WTC11 (cell line): Measurements from ENCODE around the gene RAD9B. TPM values are rescaled to one million over a fixed set of nuclear protein-coding genes. Genes with fewer than 3 reads are reported as not detected.

Source experiments
- ATAC-seq: fragments of 200-7000 bp; cut with Tn5 transposase; 2 replicates; pipeline ENCODE4 v1.10.0; 2021; ENCODE audit warnings: mild to moderate bottlenecking, moderate library complexity
- CTCF ChIA-PET: fragments of 300-600 bp; sonication (Branson Sonifier 250); formaldehyde crosslinking; loops from one replicate; lab custom pipeline; 2021; ENCODE audit warnings: antibody characterized with exemption; lab: Charles Lee
- POLR2A ChIA-PET: fragments of 350-600 bp; sonication (Branson Sonifier 250); formaldehyde crosslinking; loops from one replicate; lab custom pipeline; 2021; ENCODE audit warnings: antibody characterized with exemption; lab: Charles Lee
- DNase-seq: peaks from one replicate; pipeline ENCODE4 v3.0.0; 2021; ENCODE audit warnings: low spot score
- H3K27ac Mint-ChIP-seq: 2 replicates; pipeline ENCODE4 v1.8.0; 2021; ENCODE audit warnings: mixed read lengths
- H3K27me3 Mint-ChIP-seq: 2 replicates; pipeline ENCODE4 v1.8.0; 2021; ENCODE audit warnings: low read depth, mild to moderate bottlenecking, moderate library complexity, mixed read lengths
- H3K36me3 Mint-ChIP-seq: 2 replicates; pipeline ENCODE4 v1.8.0; 2021; ENCODE audit warnings: mixed read lengths
- H3K4me1 Mint-ChIP-seq: 2 replicates; pipeline ENCODE4 v1.8.0; 2022; ENCODE audit warnings: mixed read lengths
- H3K4me3 Mint-ChIP-seq: 2 replicates; pipeline ENCODE4 v1.8.0; 2021; ENCODE audit warnings: mild to moderate bottlenecking, moderate library complexity, mixed read lengths
- H3K9me3 Mint-ChIP-seq: 2 replicates; pipeline ENCODE4 v1.8.0; 2021; ENCODE audit warnings: mixed read lengths
- ATF6 ChIP-seq: sonication (generic); formaldehyde crosslinking; IDR thresholded peaks from 2 replicates; pipeline ENCODE4 v1.8.1; 2023; ENCODE audit warnings: mild to moderate bottlenecking, missing genetic modification reagents
- CDX4 ChIP-seq: fragments of 250-450 bp; sonication (Bioruptor Pico); IDR thresholded peaks from 2 replicates; pipeline ENCODE4 v1.9.0; 2021; ENCODE audit warnings: moderate library complexity, mild to moderate bottlenecking, inconsistent platforms, borderline replicate concordance
- CREM ChIP-seq: sonication (generic); formaldehyde crosslinking; IDR thresholded peaks from 2 replicates; pipeline ENCODE4 v1.8.1; 2022; ENCODE audit warnings: mild to moderate bottlenecking, missing genetic modification reagents, moderate library complexity
- CTCF ChIP-seq: fragments of 200-600 bp; IDR thresholded peaks from 2 replicates; pipeline ENCODE4 v1.8.0; 2022; ENCODE audit warnings: antibody characterized with exemption
- EMX1 ChIP-seq: fragments of 250-450 bp; sonication (Bioruptor Pico); IDR thresholded peaks from 2 replicates; pipeline ENCODE4 v1.8.0; 2021; ENCODE audit warnings: mild to moderate bottlenecking
- ESRRA ChIP-seq: sonication (generic); formaldehyde crosslinking; IDR thresholded peaks from 2 replicates; pipeline ENCODE4 v1.8.1; 2022; ENCODE audit warnings: mild to moderate bottlenecking, missing genetic modification reagents, borderline replicate concordance
- HMGXB4 ChIP-seq: sonication (generic); formaldehyde crosslinking; IDR thresholded peaks from 2 replicates; pipeline ENCODE4 v1.8.1; 2023; ENCODE audit warnings: mild to moderate bottlenecking, moderate library complexity, missing genetic modification reagents
- JAZF1 ChIP-seq: fragments of 250-450 bp; sonication (Bioruptor Pico); IDR thresholded peaks from 2 replicates; pipeline ENCODE4 v1.9.0; 2021; ENCODE audit warnings: moderate library complexity, mild to moderate bottlenecking, inconsistent platforms
- KAT7 ChIP-seq: sonication (generic); formaldehyde crosslinking; IDR thresholded peaks from 2 replicates; pipeline ENCODE4 v1.8.1; 2023; ENCODE audit warnings: missing genetic modification reagents, mild to moderate bottlenecking, borderline replicate concordance
- MXD4 ChIP-seq: fragments of 250-450 bp; sonication (Bioruptor Pico); IDR thresholded peaks from 2 replicates; pipeline ENCODE4 v1.8.0; 2021; ENCODE audit warnings: mild to moderate bottlenecking, moderate library complexity, borderline replicate concordance
- RORB ChIP-seq: fragments of 250-450 bp; sonication (Bioruptor Pico); IDR thresholded peaks from 2 replicates; pipeline ENCODE4 v1.9.0; 2021; ENCODE audit warnings: mild to moderate bottlenecking
- STAT6 ChIP-seq: sonication (generic); formaldehyde crosslinking; conservative IDR thresholded peaks from 2 replicates; pipeline ENCODE4 v1.8.1; 2023; ENCODE audit warnings: mild to moderate bottlenecking, low read depth, missing genetic modification reagents, moderate library complexity
- TEAD1 ChIP-seq: sonication (generic); formaldehyde crosslinking; IDR thresholded peaks from 2 replicates; pipeline ENCODE4 v1.8.0; 2022; ENCODE audit warnings: mild to moderate bottlenecking, missing genetic modification reagents
- USF1 ChIP-seq: sonication (generic); formaldehyde crosslinking; IDR thresholded peaks from 2 replicates; pipeline ENCODE4 v1.8.0; 2022; ENCODE audit warnings: mild to moderate bottlenecking, missing genetic modification reagents
- ZNF512 ChIP-seq: sonication (generic); formaldehyde crosslinking; IDR thresholded peaks from 2 replicates; pipeline ENCODE4 v1.8.1; 2022; ENCODE audit warnings: missing genetic modification reagents, borderline replicate concordance
- ZNF671 ChIP-seq: fragments of 250-450 bp; sonication (Bioruptor Pico); IDR thresholded peaks from 2 replicates; pipeline ENCODE4 v1.8.0; 2021; ENCODE audit warnings: mild to moderate bottlenecking
- total RNA-seq: library from RNA; stranded (reverse); gene quantifications from 3 replicates; pipeline ENCODE4 v1.2.3, GENCODE V29; 2021

Gene RAD9B
- total RNA-seq, 1 experiment from 2014 or later = 0.09 TPM

GRCh38 chr12:110498984-110499706, 3.0 kb upstream of the RAD9B start:
- Mint-ChIP-seq H3K4me1 (peaks cover 8% of the 10 kb centered on the region), H3K9me3 (peaks cover 7% of the 10 kb centered on the region), H3K36me3 (peaks cover 21% of the 10 kb centered on the region), H3K27me3 (peaks cover 24% of the 10 kb centered on the region), H3K4me3 (peak overlapping the region; percentile 43)
- ATAC-seq (no peak), DNase-seq (no peak)
- POLR2A ChIA-PET = interaction anchor here (0.8 kb wide), 1 partner anchor 31 kb away, joined by 3 read pairs; the partner anchor contains the start of genes FAM216A and GPN3
- TF ChIP-seq ATF6 (CRISPR knock-in tag) (no peak), ZNF512 (CRISPR knock-in tag) (no peak), MXD4 (CRISPR knock-in tag) (no peak), STAT6 (no peak), JAZF1 (CRISPR knock-in tag) (no peak), ESRRA (CRISPR knock-in tag) (no peak), RORB (CRISPR knock-in tag) (no peak), CTCF (no peak), CDX4 (CRISPR knock-in tag) (no peak)
- TF ChIP-seq, all 79 proteins: peak for 0
- H3K27ac Mint-ChIP-seq = peak overlapping the region; percentile 70; the same call in 1 of the 2 replicates
- CTCF ChIA-PET = interaction anchor here (1.1 kb wide), 1 partner anchor 68 kb away, joined by 3 read pairs; no protein-coding TSS in a partner anchor

- H3K27me3 Mint-ChIP-seq = peaks cover 30% of the 10 kb centered on the region
- H3K36me3 Mint-ChIP-seq = peaks cover 8% of the 10 kb centered on the region
- peaks cover 8% of the 10 kb centered on the region for H3K4me1 Mint-ChIP-seq
- CTCF ChIA-PET = interaction anchor here (0.5 to 1.0 kb wide), 2 partner anchors 37 to 70 kb away, joined by 3 to 5 read pairs; no protein-coding TSS in a partner anchor
- TF ChIP-seq USF1 (no peak), CREM (CRISPR knock-in tag) (no peak), HMGXB4 (no peak), JAZF1 (CRISPR knock-in tag) (no peak), EMX1 (CRISPR knock-in tag) (no peak), ZNF671 (CRISPR knock-in tag) (no peak), TEAD1 (CRISPR knock-in tag) (no peak), KAT7 (CRISPR knock-in tag) (no peak)
- TF ChIP-seq, all 79 proteins: peak for 0
- Mint-ChIP-seq H3K27ac (no peak overlapping the region), H3K9me3 (peaks cover 7% of the 10 kb centered on the region), H3K4me3 (peak overlapping the region; percentile 98)
- POLR2A ChIA-PET = interaction anchor here (2.1 kb wide), 1 partner anchor 32 kb away, joined by 14 read pairs; the partner anchor contains the start of genes FAM216A and GPN3
- peak; percentile 24 for DNase-seq
- peak; percentile 13; the same call in 1 of the 2 replicates for ATAC-seq
Observed at GRCh38 chr12:110501399-110501751, 756 bp upstream of the RAD9B start.
